ENCODE results near the gene NKAIN4.

DNA sequence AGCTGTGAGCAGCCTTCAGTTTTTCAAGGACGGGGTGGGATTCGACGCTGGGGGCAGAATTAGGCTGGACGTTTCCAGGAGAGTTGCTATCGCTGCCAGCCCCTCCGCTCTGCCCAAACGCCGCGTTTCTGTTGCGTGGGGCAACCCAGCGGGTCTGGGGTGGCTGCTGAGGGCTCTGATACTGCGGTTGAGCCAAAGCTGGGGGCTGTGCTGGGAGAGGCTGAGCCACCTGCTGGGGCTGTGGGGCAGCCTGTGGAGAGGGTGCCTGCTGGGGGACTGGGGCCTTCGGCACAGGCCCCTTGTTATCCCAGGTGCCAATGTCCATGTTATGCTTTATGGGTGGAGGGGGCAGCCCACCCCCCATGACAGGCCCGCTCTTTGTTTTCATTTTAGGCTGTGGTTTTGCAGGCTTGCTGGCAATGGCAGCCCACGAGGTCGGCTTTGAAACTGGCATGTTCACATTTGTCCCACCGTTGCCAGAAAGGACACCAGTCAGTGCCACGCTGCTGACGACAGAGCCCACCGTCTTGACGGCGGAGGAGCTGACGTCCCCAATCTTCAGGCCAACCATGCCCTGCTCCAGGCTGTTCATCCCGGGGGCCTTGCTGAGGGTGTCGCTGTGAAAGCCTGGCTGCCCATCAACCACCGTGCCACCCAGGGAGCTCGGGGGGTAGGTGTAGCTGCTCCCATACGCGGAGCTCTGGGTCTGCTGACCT, 51.3 kb downstream of the NKAIN4 start:
- TF ChIP-seq, protein P1, sequence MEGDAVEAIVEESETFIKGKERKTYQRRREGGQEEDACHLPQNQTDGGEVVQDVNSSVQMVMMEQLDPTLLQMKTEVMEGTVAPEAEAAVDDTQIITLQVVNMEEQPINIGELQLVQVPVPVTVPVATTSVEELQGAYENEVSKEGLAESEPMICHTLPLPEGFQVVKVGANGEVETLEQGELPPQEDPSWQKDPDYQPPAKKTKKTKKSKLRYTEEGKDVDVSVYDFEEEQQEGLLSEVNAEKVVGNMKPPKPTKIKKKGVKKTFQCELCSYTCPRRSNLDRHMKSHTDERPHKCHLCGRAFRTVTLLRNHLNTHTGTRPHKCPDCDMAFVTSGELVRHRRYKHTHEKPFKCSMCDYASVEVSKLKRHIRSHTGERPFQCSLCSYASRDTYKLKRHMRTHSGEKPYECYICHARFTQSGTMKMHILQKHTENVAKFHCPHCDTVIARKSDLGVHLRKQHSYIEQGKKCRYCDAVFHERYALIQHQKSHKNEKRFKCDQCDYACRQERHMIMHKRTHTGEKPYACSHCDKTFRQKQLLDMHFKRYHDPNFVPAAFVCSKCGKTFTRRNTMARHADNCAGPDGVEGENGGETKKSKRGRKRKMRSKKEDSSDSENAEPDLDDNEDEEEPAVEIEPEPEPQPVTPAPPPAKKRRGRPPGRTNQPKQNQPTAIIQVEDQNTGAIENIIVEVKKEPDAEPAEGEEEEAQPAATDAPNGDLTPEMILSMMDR (conservative IDR thresholded peaks at IDR 0.05; ENCODE audit: low read depth in 2 of 2) = no peak
- TF ChIP-seq POLR2AphosphoS5 (IDR thresholded peaks at IDR 0.05; ENCODE audit: low read depth) = no peak
- TF ChIP-seq, protein P2, sequence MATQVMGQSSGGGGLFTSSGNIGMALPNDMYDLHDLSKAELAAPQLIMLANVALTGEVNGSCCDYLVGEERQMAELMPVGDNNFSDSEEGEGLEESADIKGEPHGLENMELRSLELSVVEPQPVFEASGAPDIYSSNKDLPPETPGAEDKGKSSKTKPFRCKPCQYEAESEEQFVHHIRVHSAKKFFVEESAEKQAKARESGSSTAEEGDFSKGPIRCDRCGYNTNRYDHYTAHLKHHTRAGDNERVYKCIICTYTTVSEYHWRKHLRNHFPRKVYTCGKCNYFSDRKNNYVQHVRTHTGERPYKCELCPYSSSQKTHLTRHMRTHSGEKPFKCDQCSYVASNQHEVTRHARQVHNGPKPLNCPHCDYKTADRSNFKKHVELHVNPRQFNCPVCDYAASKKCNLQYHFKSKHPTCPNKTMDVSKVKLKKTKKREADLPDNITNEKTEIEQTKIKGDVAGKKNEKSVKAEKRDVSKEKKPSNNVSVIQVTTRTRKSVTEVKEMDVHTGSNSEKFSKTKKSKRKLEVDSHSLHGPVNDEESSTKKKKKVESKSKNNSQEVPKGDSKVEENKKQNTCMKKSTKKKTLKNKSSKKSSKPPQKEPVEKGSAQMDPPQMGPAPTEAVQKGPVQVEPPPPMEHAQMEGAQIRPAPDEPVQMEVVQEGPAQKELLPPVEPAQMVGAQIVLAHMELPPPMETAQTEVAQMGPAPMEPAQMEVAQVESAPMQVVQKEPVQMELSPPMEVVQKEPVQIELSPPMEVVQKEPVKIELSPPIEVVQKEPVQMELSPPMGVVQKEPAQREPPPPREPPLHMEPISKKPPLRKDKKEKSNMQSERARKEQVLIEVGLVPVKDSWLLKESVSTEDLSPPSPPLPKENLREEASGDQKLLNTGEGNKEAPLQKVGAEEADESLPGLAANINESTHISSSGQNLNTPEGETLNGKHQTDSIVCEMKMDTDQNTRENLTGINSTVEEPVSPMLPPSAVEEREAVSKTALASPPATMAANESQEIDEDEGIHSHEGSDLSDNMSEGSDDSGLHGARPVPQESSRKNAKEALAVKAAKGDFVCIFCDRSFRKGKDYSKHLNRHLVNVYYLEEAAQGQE (IDR thresholded peaks at IDR 0.05; ENCODE audit: unreplicated experiment) = no peak
- no peak for TF ChIP-seq EZH2 (IDR thresholded peaks at IDR 0.05; ENCODE audit: low read depth, unreplicated experiment)
- TF ChIP-seq JUNB (IDR thresholded peaks at IDR 0.05; ENCODE audit: unreplicated experiment) = no peak
- TF ChIP-seq ZNF331 (CRISPR knock-in tag; IDR thresholded peaks at IDR 0.05; ENCODE audit: low read depth) = no peak
- TF ChIP-seq NANOG (IDR thresholded peaks at IDR 0.05; ENCODE audit: borderline replicate concordance) = no peak
- TF ChIP-seq EZH2phosphoT487 (IDR thresholded peaks at IDR 0.05; ENCODE audit: unreplicated experiment) = no peak
